Fibroblast of lung (primary cell): ENCODE results near the gene RS1. TPM values are rescaled to one million over a fixed set of nuclear protein-coding genes. Genes with fewer than 3 reads are reported as not detected.

Experiments used
- DNase-seq, 2 donors: peaks; one replicate each; pipeline versions ENCODE4 v3.0.0 to v3.0.0-alpha.2; 2010; ENCODE audit warnings: low read depth in 2 of 2
- H2AFZ ChIP-seq: 2 replicates; pipeline ENCODE4 v1.5.1; 2012; ENCODE audit warnings: low read length, control low read depth, inconsistent platforms
- H3K27ac ChIP-seq: 2 replicates; pipeline ENCODE4 v1.5.1; 2011; ENCODE audit warnings: low read length, control low read depth; ENCODE audit not compliant: insufficient read depth
- H3K27me3 ChIP-seq: 2 replicates; pipeline ENCODE4 v1.5.1; 2011; ENCODE audit warnings: mild to moderate bottlenecking, low read length; ENCODE audit not compliant: control insufficient read depth, insufficient read depth
- H3K36me3 ChIP-seq: 2 replicates; pipeline ENCODE4 v1.5.1; 2011; ENCODE audit warnings: low read length; ENCODE audit not compliant: control insufficient read depth, insufficient read depth
- H3K4me1 ChIP-seq: 2 replicates; pipeline ENCODE4 v1.5.1; 2011; ENCODE audit warnings: low read length; ENCODE audit not compliant: control insufficient read depth, insufficient read depth; ENCODE audit errors: extremely low read depth
- H3K4me2 ChIP-seq: 2 replicates; pipeline ENCODE4 v1.5.1; 2011; ENCODE audit warnings: low read length, control low read depth; ENCODE audit not compliant: insufficient read depth; ENCODE audit errors: extremely low read depth
- H3K4me3 ChIP-seq, 4 experiments: fragments of 200-600 bp in 1 of 4; sonication (generic) in 1 of 4; replicated peaks in 1 of 4; 2 replicates each; pipeline ENCODE4 v1.5.1; 2011 to 2016; ENCODE audit warnings: low read length in 4 of 4, low read depth in 3 of 4, mild to moderate bottlenecking in 3 of 4, control low read depth in 2 of 4, inconsistent platforms in 1 of 4, mixed read lengths in 1 of 4; ENCODE audit not compliant: insufficient read depth in 1 of 4; ENCODE audit errors: control extremely low read depth in 1 of 4
- H3K79me2 ChIP-seq: 2 replicates; pipeline ENCODE4 v1.5.1; 2012; ENCODE audit warnings: mild to moderate bottlenecking, low read length, inconsistent platforms; ENCODE audit not compliant: control insufficient read depth, insufficient read depth
- H3K9ac ChIP-seq: 2 replicates; pipeline ENCODE4 v1.5.1; 2011; ENCODE audit warnings: mild to moderate bottlenecking, low read length, control low read depth; ENCODE audit not compliant: insufficient read depth
- H3K9me3 ChIP-seq: 2 replicates; pipeline ENCODE4 v1.5.1; 2012; ENCODE audit warnings: low read depth, low read length; ENCODE audit not compliant: control insufficient read depth, insufficient read depth
- H4K20me1 ChIP-seq: 2 replicates; pipeline ENCODE4 v1.5.1; 2011; ENCODE audit warnings: low read length; ENCODE audit not compliant: control insufficient read depth, insufficient read depth; ENCODE audit errors: extremely low read depth
- EZH2 ChIP-seq: IDR thresholded peaks from 2 replicates; pipeline ENCODE4 v1.5.1; 2012; ENCODE audit warnings: low read length, control low read depth, mild to moderate bottlenecking; ENCODE audit errors: missing control alignments
- polyA plus RNA-seq, 2 donors: library from polyadenylated mRNA; depleted of rRNA in 1 of 2; stranded (reverse) in 1 of 2; unstranded in 1 of 2; fragments of >200 nt; gene quantifications; 2 replicates each; pipeline ENCODE4 v1.2.1, GENCODE V29; 2011 to 2012; ENCODE audit warnings: missing spikeins in 1 of 2
- total RNA-seq: library from RNA; depleted of rRNA; stranded (reverse); fragments of >200 nt; gene quantifications from 2 replicates; pipeline ENCODE4 v1.2.1, GENCODE V29; 2014
- TF ChIP-seq, protein P1 (sequence below), 2 donors: IDR thresholded peaks in 1 of 2; conservative IDR thresholded peaks in 1 of 2; 1 replicate in 1 of 2; 2 replicates in 1 of 2; pipeline ENCODE4 v1.5.1; 2011 to 2012; ENCODE audit warnings: low read length in 2 of 2, control low read depth in 1 of 2, inconsistent platforms in 1 of 2, low read depth in 1 of 2, mild to moderate bottlenecking in 1 of 2

Gene RS1
- total and polyA plus RNA-seq, 2 donors (not counting 1 experiment from before 2014, with no cell fraction given), result not detected

DNA sequence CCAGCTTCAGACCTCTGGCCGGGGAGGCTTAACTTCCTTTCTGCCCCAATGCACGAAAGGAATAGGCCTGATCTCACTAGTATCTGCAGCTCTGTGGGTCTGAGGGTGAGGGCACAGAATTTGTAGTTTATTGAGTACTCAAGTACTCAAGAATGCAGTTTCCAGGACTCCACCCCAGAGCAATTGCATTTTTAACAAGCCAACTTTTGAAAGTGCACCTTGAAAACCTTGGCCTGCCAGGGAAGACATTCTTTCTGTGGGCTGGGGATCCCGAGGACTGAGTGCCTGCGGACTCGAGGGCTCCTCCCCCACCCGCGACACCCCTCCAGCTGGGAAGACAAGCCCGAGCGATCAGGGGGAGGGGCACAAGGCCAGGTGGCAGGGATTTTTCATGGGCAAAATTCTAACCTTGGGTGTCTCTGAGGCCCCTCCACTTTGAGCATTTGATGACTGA, 22.4 kb downstream of the RS1 start:
- Histone ChIP-seq H3K36me3 (no peaks in the 10 kb centered on the region), H2AFZ (no peak overlapping the region), H3K27me3 (no peaks in the 10 kb centered on the region), H3K4me3 (no peak overlapping the region), H3K27ac (no peak overlapping the region), H4K20me1 (no peaks in the 10 kb centered on the region), H3K9me3 (no peaks in the 10 kb centered on the region), H3K9ac (no peak overlapping the region), H3K4me1 (no peaks in the 10 kb centered on the region), H3K79me2 (no peaks in the 10 kb centered on the region), H3K4me2 (no peak overlapping the region)
- no peak for DNase-seq
- TF ChIP-seq, protein P1, sequence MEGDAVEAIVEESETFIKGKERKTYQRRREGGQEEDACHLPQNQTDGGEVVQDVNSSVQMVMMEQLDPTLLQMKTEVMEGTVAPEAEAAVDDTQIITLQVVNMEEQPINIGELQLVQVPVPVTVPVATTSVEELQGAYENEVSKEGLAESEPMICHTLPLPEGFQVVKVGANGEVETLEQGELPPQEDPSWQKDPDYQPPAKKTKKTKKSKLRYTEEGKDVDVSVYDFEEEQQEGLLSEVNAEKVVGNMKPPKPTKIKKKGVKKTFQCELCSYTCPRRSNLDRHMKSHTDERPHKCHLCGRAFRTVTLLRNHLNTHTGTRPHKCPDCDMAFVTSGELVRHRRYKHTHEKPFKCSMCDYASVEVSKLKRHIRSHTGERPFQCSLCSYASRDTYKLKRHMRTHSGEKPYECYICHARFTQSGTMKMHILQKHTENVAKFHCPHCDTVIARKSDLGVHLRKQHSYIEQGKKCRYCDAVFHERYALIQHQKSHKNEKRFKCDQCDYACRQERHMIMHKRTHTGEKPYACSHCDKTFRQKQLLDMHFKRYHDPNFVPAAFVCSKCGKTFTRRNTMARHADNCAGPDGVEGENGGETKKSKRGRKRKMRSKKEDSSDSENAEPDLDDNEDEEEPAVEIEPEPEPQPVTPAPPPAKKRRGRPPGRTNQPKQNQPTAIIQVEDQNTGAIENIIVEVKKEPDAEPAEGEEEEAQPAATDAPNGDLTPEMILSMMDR (conservative IDR thresholded peaks at IDR 0.05 in 1 of 2, IDR thresholded peaks at IDR 0.05 in 1 of 2; ENCODE audit: low read depth in 1 of 2, low read length in 2 of 2), result no peak
- TF ChIP-seq EZH2, result no peak

DNA sequence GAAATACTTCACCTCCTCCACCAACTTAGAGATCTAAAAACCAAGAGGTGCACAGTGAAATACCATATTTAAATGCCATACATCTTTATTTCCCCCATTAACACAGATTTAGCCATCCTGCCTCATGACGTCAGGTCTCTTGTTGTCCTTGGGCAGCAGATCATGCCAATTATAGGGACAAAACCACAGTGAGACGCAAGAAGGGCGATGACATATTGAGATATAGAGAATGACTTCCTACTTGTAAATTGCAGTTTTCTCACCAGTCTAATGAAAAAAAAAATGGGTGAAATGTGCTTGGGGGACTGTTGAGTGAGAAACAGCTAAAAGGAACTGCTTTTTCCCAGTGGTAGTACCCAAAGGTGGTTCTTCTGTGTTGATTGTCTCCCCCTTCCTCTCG, 24.3 kb downstream of the RS1 start:
- H3K27ac ChIP-seq, result no peak overlapping the region

DNA sequence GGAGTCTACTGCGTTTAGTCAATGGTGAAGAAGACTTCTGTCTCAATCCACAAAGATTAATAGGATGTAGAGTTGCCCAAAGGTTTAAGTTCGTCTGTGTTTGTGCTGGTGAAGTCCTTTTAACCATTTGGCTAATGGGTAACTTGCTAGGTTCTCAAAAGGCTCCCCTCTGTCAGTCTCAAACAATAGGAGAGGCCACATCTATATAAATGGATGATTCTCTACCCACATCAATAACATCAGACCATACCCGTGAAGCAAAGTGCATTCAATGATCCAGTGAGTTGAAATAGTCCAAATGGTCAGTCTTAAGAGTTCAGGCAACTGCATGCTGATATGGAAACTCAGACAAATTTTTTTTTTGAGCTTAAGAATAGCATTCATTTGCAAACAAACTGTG, 28.1 kb downstream of the RS1 start:
- no peak for DNase-seq
- Histone ChIP-seq H3K27me3 (no peaks in the 10 kb centered on the region), H3K9me3 (no peaks in the 10 kb centered on the region), H3K4me3 (no peak overlapping the region), H2AFZ (no peak overlapping the region), H3K27ac (no peak overlapping the region), H3K79me2 (no peaks in the 10 kb centered on the region), H3K9ac (no peak overlapping the region), H3K4me2 (no peak overlapping the region), H3K36me3 (no peaks in the 10 kb centered on the region), H3K4me1 (no peaks in the 10 kb centered on the region), H4K20me1 (no peaks in the 10 kb centered on the region)
- no peak for TF ChIP-seq EZH2
- TF ChIP-seq, protein P1 (conservative IDR thresholded peaks at IDR 0.05 in 1 of 2, IDR thresholded peaks at IDR 0.05 in 1 of 2; ENCODE audit: low read depth in 1 of 2, low read length in 2 of 2), result no peak

More for the DNA sequence above, 24.3 kb downstream of the RS1 start:
- no peak for DNase-seq
- H2AFZ ChIP-seq, result no peak overlapping the region
- no peaks in the 10 kb centered on the region for H3K9me3 ChIP-seq
- no peak overlapping the region for H3K9ac ChIP-seq
- no peaks in the 10 kb centered on the region for H3K36me3 ChIP-seq
- no peak for TF ChIP-seq EZH2
- TF ChIP-seq, protein P1 (conservative IDR thresholded peaks at IDR 0.05 in 1 of 2, IDR thresholded peaks at IDR 0.05 in 1 of 2; ENCODE audit: low read depth in 1 of 2, low read length in 2 of 2), result no peak
- no peaks in the 10 kb centered on the region for H3K4me1 ChIP-seq
- no peaks in the 10 kb centered on the region for H3K27me3 ChIP-seq
- H3K4me2 ChIP-seq, result no peak overlapping the region
- H3K79me2 ChIP-seq, result no peaks in the 10 kb centered on the region
- H4K20me1 ChIP-seq, result no peaks in the 10 kb centered on the region
- H3K4me3 ChIP-seq, result no peak overlapping the region
